Adrenal gland (tissue), 19 donors: ENCODE data around the gene ZNF598. TPM values are rescaled to one million over a fixed set of nuclear protein-coding genes. Genes with fewer than 3 reads are reported as not detected.

ENCODE experiments used
- DNase-seq, 7 donors: peaks; one replicate each; pipeline ENCODE4 v3.0.0-alpha.2; 2019 to 2020
- H3K27ac ChIP-seq, 5 donors: fragments of 200-600 bp; sonication (generic) in 4 of 5; 1 replicate in 3 of 5; 2 replicates in 2 of 5; pipeline versions ENCODE4 v1.5.1 to v1.8.0; 2016 to 2020; ENCODE audit warnings: mild to moderate bottlenecking in 1 of 5
- H3K27me3 ChIP-seq: fragments of 200-600 bp; 2 replicates; pipeline ENCODE4 v1.8.0; 2021
- H3K36me3 ChIP-seq, 2 donors: fragments of 200-600 bp; replicated peaks in 1 of 2; 1 replicate in 1 of 2; 2 replicates in 1 of 2; pipeline versions ENCODE4 v1.5.1 to v1.8.0; 2018 to 2022
- H3K4me1 ChIP-seq, 2 donors: fragments of 200-600 bp; replicated peaks in 1 of 2; 1 replicate in 1 of 2; 2 replicates in 1 of 2; pipeline versions ENCODE4 v1.5.1 to v1.8.0; 2018 to 2021
- H3K4me3 ChIP-seq, 4 donors: fragments of 200-600 bp; sonication (generic) in 3 of 4; one replicate each; pipeline ENCODE4 v1.5.1; 2016 to 2018
- H3K9me3 ChIP-seq, 3 donors: fragments of 200-600 bp; sonication (generic) in 1 of 3; replicated peaks in 1 of 3; 1 replicate in 2 of 3; 2 replicates in 1 of 3; pipeline versions ENCODE4 v1.5.1 to v1.8.0; 2016 to 2021
- CTCF ChIP-seq, 6 experiments: fragments of 450-650 bp in 4 of 6; fragments of 200-600 bp in 2 of 6; sonication (generic) in 1 of 6; IDR thresholded peaks; 1 replicate in 5 of 6; 2 replicates in 1 of 6; pipeline versions ENCODE4 v1.5.1 to v1.8.0; 2016 to 2021; ENCODE audit warnings: antibody characterized with exemption in 6 of 6, mild to moderate bottlenecking in 2 of 6, moderate library complexity in 1 of 6
- POLR2A ChIP-seq, 2 donors: fragments of 450-650 bp; IDR thresholded peaks; one replicate each; pipeline ENCODE4 v1.6.1; 2017; ENCODE audit warnings: antibody characterized with exemption in 2 of 2, mild to moderate bottlenecking in 2 of 2, moderate library complexity in 1 of 2
- WGBS, 4 donors: extraction: QIAGEN DNeasy Blood & Tissue Kit in 2 of 4; methylation state at CpG; one replicate each; pipeline versions ENCODE4 v1.1.5 to v1.1.7; 2013 to 2017; 5-methylcytosine and 5-hydroxymethylcytosine counted together
- intact Hi-C, 2 donors: fragments of 100-400 bp; cut with DNase I; formaldehyde crosslinking; loops; one replicate each; pipeline versions ENCODE4 v1.14.1 to v1.15.0; 2022 to 2023
- long read RNA-seq, 10 donors: library from polyadenylated mRNA in 3 of 10; unstranded in 2 of 10; stranded (forward) in 1 of 10; transcript quantifications; one replicate each; pipeline ENCODE4 v2.0.0 and lab custom pipeline, GENCODE V29; 2021 to 2026
- polyA plus RNA-seq, 3 donors: library from polyadenylated mRNA; stranded (reverse); fragments of 200-250 nt in 2 of 3; fragments of 350-450 nt in 1 of 3; fragmentation: Illumina TruSeq in 1 of 3; extraction: RNeasy Lipid Tissue Mini Kit (QIAGEN cat#74804) in 1 of 3; gene quantifications; one replicate each; pipeline ENCODE4 v1.2.3, GENCODE V29; 2013 to 2014
- total RNA-seq, 9 donors: library from RNA; depleted of rRNA in 4 of 9; stranded (reverse); fragments of >200 nt in 4 of 9; fragments of 120-200 nt in 1 of 9; fragmentation: NEBNext Ultra II Directional in 1 of 9; extraction: Animal tissue kit (Norgen Biotek cat#: 25700) in 1 of 9; gene quantifications; one replicate each; pipeline versions ENCODE4 v1.1.0 to v1.2.4, GENCODE V29; 2013 to 2023
- donor health status: healthy with polysubstance abuse.
- donor health status: Bipolar disorder and iron deficiency.
- donor health status: DM: yes; HTN: yes; CAD: no.
- donor health status: DM: no; HTN: no; CAD: no.
- donor health status: DM: no; HTN: no; CAD: no.
- donor health status: DM: yes; HTN: yes; CAD: no.

Gene ZNF598
- 10 to 100 TPM in 8 of 9 donors, 1 to 10 TPM in 1; 4.7 to 36.6 (median 27.5) TPM for total RNA-seq
- polyA plus RNA-seq, result 10 to 100 TPM in 2 of 3 donors, 1 to 10 TPM in 1; 8.3 to 51.5 (median 37.9) TPM
- long read RNA-seq, donor 1, partial matches to known transcripts, result 0 of 2 reads
- long read RNA-seq, donor 1, other reads (novel, unspliced or antisense), result 0 of 2 reads
- long read RNA-seq, donor 2, partial matches to known transcripts, result 0 of 1 reads
- long read RNA-seq, donor 2, other reads (novel, unspliced or antisense), result 0 of 1 reads
- long read RNA-seq, donor 3, partial matches to known transcripts, result 0 of 1 reads
- long read RNA-seq, donor 3, other reads (novel, unspliced or antisense), result 0 of 1 reads
- long read RNA-seq, donor 4, result 0 reads
- long read RNA-seq, donor 5, transcript ZNF598-204 (12 exons, 3,371 nt), result major isoform, 22 of 68 reads
- long read RNA-seq, donor 5, partial matches to known transcripts, result 8 of 68 reads
- long read RNA-seq, donor 5, other reads (novel, unspliced or antisense), result 38 of 68 reads
- long read RNA-seq, donor 6, partial matches to known transcripts, result 0 of 2 reads
- long read RNA-seq, donor 6, other reads (novel, unspliced or antisense), result 2 of 2 reads
- long read RNA-seq, donor 7, result 0 reads
- long read RNA-seq, donor 8, partial matches to known transcripts, result 0 of 2 reads
- long read RNA-seq, donor 8, other reads (novel, unspliced or antisense), result 0 of 2 reads
- long read RNA-seq, donor 9, result 0 reads
- long read RNA-seq, donor 10, partial matches to known transcripts, result 0 of 1 reads
- long read RNA-seq, donor 10, other reads (novel, unspliced or antisense), result 0 of 1 reads

DNA sequence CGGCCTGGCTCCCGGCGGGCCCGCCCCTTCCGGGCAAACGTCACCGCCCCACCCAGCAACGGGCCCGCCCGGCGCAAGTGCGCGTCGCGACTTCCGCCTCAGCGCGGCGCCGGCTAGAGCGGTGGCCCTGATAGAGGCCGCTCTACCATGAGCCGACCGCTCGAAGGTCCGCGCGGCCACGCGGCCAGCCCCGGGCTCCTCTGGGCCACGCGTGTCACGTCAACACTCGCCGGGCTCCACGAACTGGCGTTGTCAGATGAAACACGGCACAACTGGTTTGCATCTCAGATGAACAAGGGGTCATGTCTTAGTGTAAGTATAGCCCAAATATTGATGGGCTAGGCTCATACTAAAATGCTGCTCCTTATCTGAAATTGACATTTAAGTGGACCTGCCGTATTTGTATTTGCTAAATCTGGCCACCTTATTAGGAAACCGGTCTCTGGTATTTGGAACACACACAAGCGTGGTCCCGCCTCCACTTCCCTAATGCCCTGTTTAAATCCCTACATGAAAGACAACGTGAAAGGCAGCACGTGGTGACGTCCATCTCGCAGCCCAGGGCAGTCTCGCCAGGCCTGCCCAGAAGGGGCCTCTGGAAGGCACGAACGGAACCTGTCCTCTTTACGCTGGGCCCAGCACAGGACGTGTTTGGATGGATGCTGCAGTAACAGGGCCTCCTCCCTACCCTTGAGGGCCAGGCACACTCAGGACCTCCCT, at the start of gene ZNF598:
ZNF598 (minus strand) TSS at position 31 of the 720 bp plus-strand sequence.
- peak within 1 kb of the TSS; percentile 42 to 94 (median 84) for H3K4me3 ChIP-seq
- peaks cover 24 to 34% of the 10 kb centered on the region in 2 donors for H3K4me1 ChIP-seq
- no peaks in the 10 kb centered on the region for H3K9me3 ChIP-seq
- no peaks in the 10 kb centered on the region for H3K27me3 ChIP-seq
- TF ChIP-seq POLR2A (IDR thresholded peaks at IDR 0.05) (peak; percentile 78 to 87), CTCF (IDR thresholded peaks at IDR 0.05) (peak in 1 of 6 experiments; percentile 5)
- WGBS, 4 donors, result 3 to 14% (median 5%) methylated on average over 7 to 52 of the region's 52 CpGs
- H3K27ac ChIP-seq, result peak within 1 kb of the TSS; percentile 62 to 87 (median 84)
- intact Hi-C loops, result loop anchor here in 1 of 2 donors (5.0 kb wide), 1 partner anchor 142 kb away; no protein-coding TSS in a partner anchor
- peak; percentile 75 to 85 (median 79) for DNase-seq
- H3K36me3 ChIP-seq, result no peaks in the 10 kb centered on the region

GRCh38 chr16:2058872-2059271, 49.3 kb upstream of the ZNF598 start:
- TF ChIP-seq CTCF (IDR thresholded peaks at IDR 0.05) (no peak), POLR2A (IDR thresholded peaks at IDR 0.05) (no peak)
- Histone ChIP-seq H3K4me3 (no peak overlapping the region), H3K9me3 (no peaks in the 10 kb centered on the region), H3K36me3 (peaks cover 0 to 59% of the 10 kb centered on the region in 2 donors), H3K4me1 (no peaks in the 10 kb centered on the region), H3K27me3 (no peaks in the 10 kb centered on the region), H3K27ac (no peak overlapping the region)
- no peak for DNase-seq
- intact Hi-C loops, result no loop called here
- WGBS, 4 donors, result 90 to 98% (median 95%) methylated on average over 9 to 10 of the region's 10 CpGs

GRCh38 chr16:2058420-2058819, 48.8 kb upstream of the ZNF598 start:
- TF ChIP-seq POLR2A (IDR thresholded peaks at IDR 0.05) (no peak), CTCF (IDR thresholded peaks at IDR 0.05) (no peak)
- no peaks in the 10 kb centered on the region for H3K27me3 ChIP-seq
- peaks cover 0 to 64% of the 10 kb centered on the region in 2 donors for H3K36me3 ChIP-seq
- WGBS, 4 donors, result 83 to 95% (median 91%) methylated on average over 5 to 13 of the region's 13 CpGs
- DNase-seq, result no peak
- intact Hi-C loops, result no loop called here
- no peak overlapping the region for H3K27ac ChIP-seq
- no peaks in the 10 kb centered on the region for H3K4me1 ChIP-seq
- H3K4me3 ChIP-seq, result no peak overlapping the region
- H3K9me3 ChIP-seq, result no peaks in the 10 kb centered on the region

DNA sequence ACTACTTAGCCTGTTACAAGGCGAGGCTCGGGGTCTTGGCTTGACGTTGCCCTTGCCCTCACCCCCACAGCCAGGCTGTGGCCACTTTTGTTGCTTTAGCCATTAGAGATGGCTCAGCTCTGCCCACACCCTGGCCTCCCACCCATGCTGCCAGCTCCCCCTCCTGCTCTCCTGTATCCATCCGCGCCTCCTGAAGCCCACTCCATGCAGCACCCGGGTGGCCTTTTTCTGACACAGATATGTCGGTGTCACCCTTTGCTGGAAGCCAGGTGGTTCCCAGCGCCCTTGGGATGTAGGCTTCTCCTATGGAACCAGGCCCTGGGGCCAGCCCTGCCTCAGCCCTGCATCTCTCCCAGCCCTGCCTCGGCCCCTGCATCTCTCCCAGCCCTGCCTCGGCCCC, 47.8 kb upstream of the ZNF598 start:
- DNase-seq, result no peak
- 87 to 91% (median 88%) methylated on average over 8 to 10 of the region's 10 CpGs for WGBS, 4 donors
- H3K4me3 ChIP-seq, result no peak overlapping the region
- no peaks in the 10 kb centered on the region for H3K27me3 ChIP-seq
- intact Hi-C loops, result no loop called here
- no peaks in the 10 kb centered on the region for H3K4me1 ChIP-seq
- peaks cover 0 to 63% of the 10 kb centered on the region in 2 donors for H3K36me3 ChIP-seq
- no peaks in the 10 kb centered on the region for H3K9me3 ChIP-seq
- no peak for TF ChIP-seq CTCF (IDR thresholded peaks at IDR 0.05)
- no peak for TF ChIP-seq POLR2A (IDR thresholded peaks at IDR 0.05)
- no peak overlapping the region for H3K27ac ChIP-seq
